HG02973 (cell line): ENCODE data around the gene RILPL1.
"Not testable (repeated sequence)": the region's sequence is repeated elsewhere in the genome, so short reads cannot be mapped to it uniquely, and the experiment has no call there.

ENCODE experiments used
- ATAC-seq: cut with Tn5 transposase; IDR thresholded peaks from one replicate; pipeline ENCODE4 v1.9.1; 2021; ENCODE audit warnings: moderate library complexity; ENCODE audit not compliant: unreplicated experiment

The RILPL1 gene

DNA sequence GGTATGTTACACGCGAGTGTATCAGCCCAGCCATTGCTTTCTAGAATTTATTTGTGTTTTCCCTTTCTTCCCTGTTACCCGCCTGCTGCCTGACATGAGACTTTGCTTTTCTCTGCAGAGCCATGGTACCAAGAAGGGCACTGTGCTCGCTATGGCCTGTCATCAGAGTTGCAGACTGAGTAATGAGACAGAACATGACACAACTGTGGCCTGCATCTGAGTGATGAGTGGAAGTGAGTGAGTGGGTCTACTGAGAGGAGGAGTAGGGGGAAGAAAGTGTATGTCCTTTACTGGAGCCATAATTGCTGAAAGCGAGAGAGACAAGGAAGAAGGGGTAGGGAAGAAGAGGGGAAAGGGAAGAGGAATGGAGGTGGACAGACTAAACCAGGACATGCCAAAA is 2.9 kb downstream of the RILPL1 start:
- no peak for ATAC-seq

GRCh38 chr12:123529686-123530085 is 3.8 kb downstream of the RILPL1 start:
- no peak for ATAC-seq

GRCh38 chr12:123528858-123529257 is 4.7 kb downstream of the RILPL1 start:
- no peak for ATAC-seq

DNA sequence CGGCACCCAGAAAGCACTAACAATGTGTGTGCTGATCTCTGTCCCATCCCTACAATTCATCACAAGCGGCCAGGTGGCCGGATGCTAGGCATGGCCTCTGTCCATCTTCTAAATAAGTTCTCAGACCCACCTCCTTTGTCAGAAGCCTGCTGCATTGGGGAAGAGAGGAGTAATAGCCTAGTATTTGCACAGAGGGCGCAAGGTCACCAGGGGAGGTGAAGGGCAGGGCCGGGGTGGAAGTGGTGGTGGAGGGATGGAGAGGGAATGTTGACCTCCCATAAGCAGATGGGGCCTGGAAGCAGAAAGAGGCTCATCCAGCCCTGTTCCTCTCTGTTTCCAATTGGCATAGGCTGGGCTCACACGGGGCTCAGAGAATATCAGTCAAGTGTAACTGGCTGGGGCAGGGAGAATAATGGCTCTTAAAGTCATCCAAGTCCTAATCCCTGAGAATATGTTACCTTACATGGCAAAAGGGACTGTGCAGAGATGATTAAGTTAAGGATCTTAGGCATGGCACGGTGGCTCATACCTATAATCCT is 6.9 kb downstream of the RILPL1 start:
- ATAC-seq = no peak

DNA sequence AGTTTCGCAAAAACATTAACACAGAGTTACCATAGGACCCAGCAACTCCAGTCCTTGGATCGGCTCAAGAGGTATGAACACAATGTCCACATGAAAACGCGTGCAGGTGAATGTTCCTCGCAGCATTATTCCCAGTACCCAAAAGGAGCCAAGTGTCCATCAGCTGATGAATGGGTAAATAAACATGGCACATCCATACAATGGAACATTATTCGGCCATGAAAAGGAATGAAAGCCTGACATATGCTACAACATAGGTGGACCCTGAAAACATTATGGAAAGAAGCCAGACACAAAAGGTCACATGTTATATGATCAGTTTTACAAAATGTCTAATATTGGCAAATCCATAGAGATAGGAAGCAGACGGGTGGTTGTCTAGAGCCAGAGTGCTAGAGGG is 9.1 kb downstream of the RILPL1 start:
- ATAC-seq = no peak

DNA sequence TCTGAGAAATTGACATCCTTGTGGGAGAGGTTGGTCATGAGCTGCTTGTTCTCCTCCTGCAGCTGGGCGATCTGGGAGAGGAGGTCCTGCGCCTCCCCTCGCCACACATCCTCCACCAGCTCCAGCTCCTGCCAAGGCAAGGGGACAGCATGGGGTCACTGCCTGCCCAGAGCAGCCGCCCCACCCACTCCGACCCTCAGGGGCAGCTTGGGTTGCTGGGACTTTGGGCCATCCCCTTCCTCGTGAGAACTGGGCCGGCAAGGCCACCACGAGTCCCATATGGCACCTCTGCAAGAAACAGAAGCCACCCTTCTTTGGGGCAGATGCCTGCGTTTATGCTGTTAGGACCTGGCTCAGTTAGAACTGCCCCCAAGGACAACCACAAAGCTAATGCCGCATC is 10.0 kb downstream of the RILPL1 start:
- ATAC-seq = no peak

DNA sequence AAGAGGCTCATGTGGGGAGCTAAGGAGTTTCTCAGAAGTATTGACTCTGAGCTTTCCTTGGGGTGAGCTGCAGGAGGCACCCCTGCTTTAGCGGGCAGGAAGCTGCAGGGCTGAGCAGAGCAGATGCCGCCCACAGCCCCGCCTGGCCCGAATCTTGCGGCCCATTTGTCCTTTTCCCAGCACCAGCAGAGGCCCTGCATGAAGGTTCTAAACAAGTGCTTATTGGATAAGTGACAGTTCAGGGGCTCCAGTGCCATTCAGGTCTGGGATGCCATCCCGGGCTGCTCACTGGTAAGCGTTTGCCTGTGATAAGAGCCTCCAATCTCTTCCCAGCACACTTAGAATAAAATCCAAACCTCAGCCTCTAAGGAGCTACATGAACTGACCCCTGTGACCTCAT is 11.4 kb downstream of the RILPL1 start:
- no peak for ATAC-seq

DNA sequence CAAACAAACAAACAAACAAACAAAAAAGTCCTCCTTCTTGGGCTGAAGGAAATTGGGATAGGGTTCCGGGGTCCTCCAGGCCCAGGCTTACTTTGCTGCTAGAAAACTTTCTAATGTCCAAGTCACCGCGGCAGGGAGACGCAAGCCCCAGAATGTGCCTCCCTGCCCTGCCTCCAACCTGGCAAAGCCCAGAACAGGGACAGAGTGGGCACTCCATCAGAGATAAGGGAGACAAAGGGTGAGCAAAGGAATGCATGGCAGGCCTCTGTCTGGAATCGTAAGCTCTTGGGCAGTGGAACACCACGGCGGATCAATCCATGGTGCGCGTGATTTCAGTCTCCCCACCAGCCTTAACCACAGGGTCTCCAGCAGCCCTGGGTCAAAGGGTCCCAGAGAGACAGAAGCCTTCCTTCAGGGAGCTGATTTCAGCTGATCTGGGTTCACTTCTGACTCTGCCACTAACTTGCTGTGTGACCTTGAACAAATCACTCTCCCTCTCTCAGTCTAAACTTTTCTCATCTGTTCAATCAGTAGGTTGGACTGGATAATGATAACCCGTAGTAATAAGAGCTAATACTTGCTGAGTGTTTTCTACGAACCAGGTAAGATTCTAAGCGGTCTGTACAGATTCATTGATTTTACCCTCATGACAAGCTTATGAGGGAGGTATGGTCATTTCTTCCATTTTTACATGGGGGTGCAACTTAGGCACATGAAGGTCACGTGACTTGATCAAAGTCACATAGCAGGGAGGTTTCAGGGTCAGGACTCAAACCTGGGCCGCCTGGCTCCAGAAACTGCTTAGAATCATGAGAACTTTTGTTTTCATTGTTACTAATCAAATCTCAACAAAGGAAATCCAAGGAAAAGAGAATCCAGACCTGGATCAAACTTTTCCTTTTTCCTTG is 12.7 kb downstream of the RILPL1 start:
- no peak for ATAC-seq

GRCh38 chr12:123519141-123520001 is 14.1 kb downstream of the RILPL1 start:
- no peak for ATAC-seq

GRCh38 chr12:123516216-123516780 is 17.2 kb downstream of the RILPL1 start:
- ATAC-seq = no peak

DNA sequence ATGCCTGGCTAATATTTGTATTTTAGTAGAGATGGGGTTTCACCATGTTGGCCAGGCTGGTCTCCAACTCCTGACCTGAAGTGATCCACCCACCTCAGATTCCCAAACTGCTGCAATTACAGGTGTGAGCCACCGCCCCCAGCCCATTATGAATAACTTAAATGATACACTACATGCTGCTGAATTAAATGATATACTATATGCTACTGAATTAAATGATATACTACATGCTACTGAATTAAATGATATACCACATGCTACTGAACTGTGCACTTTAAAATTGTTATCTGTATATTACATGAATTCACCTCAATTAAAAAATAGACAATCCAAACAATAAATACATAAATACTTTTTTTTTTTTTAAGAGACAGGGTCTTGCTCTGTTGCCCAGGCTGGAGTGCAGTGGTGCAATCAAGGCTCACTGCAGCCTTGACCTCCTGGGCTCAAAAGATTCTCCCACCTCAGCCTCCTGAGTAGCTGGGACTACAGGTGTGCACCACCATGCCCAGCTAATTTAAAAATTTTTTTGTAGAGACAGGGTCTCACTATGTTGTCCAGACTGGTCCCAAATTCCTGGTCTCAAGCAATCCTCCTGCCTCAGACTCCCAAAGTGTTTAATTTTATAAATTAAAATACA is 18.8 kb downstream of the RILPL1 start:
- ATAC-seq = not testable (repeated sequence)

DNA sequence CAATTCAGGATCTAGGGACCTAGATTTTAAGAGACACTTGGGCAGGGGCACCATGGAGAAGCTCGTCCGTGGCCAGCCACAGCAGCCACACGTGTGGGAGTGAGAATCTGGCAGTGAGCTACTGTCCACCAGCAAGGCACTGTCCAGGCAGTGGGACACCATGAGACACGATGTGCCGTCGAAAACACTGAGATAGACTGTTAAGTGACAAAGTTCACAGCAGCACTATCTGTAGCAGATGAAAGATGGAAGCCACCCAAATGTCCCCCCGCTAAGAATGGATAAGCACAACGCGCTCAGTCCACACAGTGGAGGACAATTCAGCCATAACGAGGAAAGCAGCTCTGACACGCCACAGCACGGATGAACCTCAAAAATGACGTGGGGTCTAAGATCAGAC is 19.7 kb downstream of the RILPL1 start:
- ATAC-seq = no peak

DNA sequence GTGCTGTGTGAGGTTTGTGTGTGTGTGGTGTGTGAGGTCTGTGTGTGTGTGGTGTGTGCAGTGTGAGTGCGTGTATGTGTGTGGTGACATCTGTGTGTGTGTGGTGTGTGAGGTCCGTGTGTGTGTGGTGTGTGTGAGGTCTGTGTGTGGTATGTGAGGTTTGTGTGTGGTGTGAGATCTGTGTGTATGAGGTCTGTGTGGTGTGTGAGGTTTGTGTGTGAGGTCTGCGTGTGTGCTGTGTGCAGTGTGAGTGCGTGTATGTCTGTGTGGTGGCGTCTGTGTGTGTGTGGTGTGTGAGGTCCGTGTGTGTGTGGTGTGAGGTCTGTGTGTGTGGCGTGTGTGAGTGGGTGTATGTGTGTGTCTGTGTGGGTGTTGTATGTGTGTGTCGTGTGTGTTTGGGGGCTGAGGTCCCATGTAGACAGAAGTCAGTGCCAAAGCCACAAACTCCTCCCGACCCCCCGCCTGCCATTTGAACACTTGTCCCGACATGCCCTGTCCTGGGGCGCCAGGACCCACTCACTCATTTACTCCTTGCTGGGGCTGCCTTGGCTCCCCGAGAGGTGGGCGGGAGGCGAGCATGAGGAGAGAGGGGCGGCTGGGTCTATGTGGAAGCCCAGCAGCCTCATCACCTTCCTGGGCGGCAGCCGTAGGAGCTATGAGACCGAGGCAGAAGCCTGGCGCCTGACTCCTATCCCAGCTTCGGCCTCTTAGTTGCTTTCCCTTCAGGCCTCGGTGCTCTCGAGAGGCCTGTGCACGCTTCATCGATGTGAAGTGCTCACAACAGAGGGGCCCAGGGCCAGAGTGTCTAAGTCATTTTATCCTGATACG is 20.5 kb downstream of the RILPL1 start:
- no peak for ATAC-seq

DNA sequence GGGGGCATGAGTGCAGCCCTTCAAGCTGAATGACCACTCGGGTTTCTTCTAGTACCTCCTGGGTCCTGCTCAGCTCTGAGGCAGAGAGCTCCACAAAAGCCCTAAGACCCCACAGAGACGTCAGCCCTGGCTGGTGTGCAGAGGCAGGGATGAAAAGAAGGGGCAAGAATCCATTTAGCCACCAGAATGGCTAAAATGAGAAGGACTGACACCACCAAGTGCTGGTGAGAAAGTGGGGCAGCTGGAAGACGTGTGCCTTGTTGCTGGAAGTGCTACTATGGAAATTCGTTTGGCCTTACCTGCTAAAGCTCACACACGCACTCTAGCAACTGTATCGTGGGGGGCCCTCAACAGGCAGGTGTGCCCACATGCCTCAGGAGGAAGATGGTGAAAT is 26.7 kb downstream of the RILPL1 start:
- no peak for ATAC-seq

GRCh38 chr12:123506059-123506842 is 27.3 kb downstream of the RILPL1 start:
- no peak for ATAC-seq

DNA sequence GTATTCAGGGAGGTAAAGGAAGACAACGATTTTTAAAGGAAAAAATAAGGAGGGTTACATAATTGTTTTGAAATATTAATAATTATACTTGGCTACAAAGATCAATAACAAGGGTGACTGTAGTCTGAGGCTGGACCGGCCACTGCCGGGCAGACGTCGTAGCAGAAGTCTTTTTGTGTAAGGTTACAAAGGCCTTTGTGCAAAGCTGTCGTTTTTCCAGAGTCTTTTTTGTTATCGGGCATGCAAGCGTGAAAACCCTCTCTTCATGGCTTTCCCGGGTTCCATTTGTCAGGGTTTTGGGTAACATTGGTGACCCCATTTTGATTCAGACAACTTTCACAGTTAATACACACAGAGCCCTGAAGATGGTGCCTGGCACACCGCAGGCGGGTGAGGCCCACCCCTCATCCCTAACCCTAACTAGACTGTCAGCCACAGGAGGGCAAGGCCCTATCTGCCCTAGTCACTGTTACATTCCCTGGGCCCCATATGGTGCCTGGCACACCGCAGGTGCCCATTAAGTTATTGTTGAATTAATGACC is 31.3 kb downstream of the RILPL1 start:
- ATAC-seq = no peak

GRCh38 chr12:123499332-123499731 is 34.2 kb downstream of the RILPL1 start:
- no peak for ATAC-seq

DNA sequence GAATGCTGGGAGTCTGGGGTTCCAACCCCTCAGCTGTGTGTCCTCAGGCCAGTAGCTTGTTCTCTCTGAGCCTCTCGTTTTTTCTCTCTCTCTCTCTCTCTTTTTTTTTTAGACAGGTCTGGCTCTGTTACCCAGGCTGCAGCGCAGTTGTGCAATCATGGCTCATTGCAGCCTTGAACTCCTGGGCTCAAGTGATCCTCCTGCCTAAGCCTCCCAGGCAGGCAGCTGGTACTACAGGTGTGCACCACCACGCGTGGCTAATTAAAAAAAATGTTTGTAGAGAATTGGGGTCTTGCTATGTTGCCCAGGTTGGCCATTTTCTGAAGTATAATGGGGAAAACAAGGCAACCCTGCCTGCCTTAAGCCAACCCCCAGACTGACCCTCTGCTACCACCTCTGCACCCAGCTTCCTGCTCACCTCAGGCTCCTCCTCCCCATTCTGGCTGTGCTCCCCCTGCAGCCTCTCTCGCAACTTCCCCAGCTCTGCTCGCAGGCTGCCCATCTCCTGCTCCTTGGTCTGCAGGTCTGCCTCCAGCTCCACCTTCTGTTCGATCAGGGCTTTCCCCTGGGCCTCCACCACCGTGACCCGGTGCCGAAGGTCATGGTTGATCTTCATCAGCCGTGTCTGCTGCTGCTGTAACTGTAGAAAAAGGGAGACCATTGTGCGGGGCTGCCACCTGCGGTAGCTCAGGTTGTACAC is 35.2 kb downstream of the RILPL1 start:
- ATAC-seq = no peak
